ENCODE measurements around the gene STK38L.

STK38L gene

DNA sequence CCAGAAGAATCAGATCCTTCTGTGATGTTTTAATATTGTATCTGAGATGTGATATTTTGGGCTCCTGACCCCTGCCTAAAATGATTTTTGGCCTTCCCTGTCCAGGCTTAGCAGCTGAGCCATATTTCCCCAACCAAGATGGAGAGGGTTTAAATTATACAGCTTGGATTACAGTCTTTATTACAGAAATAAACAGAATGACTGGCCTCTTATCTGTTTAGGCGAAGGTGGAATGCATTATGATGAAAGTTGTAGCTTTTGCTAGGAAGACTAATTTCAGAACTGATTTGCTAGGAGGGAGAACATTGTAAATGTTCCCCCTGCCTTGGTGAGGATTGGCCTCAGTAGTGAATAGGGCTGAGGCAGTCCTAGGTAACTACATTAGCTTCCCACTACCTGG lies 111.9 kb downstream of the STK38L start:
- DNase-seq: no peak

DNA sequence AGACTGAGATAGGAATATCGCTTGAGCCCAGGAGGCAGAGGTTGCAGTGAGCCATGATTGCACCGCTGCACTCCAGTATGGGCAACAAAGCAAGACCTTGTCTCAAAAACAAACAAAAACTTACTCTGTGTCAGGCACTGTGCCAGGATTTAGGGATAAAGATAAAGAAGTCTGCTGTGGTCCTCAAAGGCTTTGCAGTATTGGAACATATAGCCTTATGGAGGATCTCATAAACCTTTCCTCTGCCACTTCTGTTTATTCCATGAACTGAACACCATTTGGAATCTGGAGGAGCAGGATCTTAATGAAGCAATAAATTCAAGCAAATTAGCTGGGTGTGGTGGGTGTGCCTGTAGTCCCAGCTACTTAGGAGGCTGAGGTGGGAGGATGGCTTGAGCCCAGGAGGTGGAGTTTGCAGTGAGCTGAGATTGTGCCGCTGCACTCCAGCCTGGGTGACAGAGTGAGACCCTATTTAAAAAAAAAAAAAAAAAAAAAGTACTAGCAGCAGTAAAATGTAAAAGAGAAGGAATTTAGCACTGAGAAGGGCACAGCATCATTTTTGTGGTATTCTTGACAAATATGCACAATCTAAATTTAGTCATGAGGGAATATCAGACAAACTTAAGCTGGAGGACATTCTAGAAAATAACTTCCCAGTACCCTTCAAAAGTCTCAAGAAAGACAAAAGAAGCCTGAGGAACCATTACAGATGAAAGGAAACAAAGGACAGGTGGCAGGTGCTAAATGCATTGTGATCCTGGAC lies 115.7 kb downstream of the STK38L start:
- no peak for DNase-seq

DNA sequence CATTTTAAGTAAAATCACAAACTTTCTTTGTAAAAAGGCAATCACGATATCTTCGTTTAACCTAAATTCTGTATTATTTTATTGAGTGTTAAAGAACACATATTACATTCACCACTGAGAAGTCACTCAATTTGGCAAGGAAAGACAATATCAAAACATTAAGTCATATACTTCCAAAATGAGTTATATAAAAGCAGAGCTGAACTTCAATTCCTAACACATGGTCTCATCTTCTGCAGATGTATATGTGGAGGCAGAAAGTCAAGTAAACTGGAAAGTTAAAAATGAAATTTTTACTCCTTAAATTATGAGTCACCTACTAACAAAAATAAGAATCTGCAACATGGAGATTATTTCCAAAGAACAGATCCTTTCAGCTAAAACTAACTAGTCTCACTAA lies 117.3 kb downstream of the STK38L start:
- DNase-seq: no peak

DNA sequence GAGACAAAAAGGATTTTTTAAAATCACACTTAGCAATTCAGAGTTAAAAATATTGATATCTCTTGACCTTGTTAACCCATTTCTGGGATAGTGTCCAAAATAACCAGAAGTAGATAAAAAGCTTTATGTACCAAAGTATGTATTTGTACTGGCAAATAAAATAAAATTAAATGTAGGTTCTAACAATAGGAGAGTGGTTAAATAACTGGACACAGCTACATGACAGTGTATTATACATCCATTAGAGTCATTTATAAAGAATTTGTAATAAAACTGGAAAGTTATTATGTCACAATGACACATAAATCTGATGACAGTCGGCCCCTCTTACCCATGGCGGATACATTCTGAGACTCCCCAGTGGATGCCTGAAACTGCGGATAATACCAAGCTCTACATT lies 122.5 kb downstream of the STK38L start:
- DNase-seq: no peak

DNA sequence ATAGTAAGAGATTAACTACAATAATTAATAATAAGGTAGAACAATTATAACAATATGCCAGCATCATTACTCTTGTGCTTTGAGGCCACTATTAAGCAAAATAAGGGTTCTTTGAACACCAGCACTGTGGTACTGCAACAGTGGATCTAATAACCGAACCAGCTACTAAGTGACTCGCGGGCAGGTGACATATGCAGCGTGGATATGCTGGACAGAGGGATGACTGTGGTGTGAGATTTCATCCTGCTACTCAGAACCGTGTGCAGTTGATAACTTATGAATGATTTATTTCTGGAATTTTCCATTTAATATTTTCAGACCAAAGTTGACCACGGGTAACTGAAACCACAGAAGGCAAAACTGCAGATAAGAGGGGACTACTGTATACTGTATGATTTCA lies 123.0 kb downstream of the STK38L start:
- DNase-seq: no peak
